Liver (tissue), 9 donors: ENCODE measurements around the gene SUSD4. TPM values are rescaled to one million over a fixed set of nuclear protein-coding genes. Genes with fewer than 3 reads are reported as not detected.

Source experiments
- DNase-seq: peaks from one replicate; pipeline ENCODE4 v3.0.0-alpha.2; 2017; ENCODE audit warnings: low spot score
- H3K27ac ChIP-seq, 2 donors: one replicate each; pipeline ENCODE4 v1.7.0; 2013; ENCODE audit warnings: inconsistent platforms in 2 of 2, low read length in 2 of 2, control low read depth in 1 of 2, low read depth in 1 of 2, mild to moderate bottlenecking in 1 of 2
- H3K27me3 ChIP-seq, 4 donors: one replicate each; pipeline versions ENCODE4 v1.6.1 to v1.7.0; 2013; ENCODE audit warnings: low read length in 3 of 4, inconsistent platforms in 1 of 4, mild to moderate bottlenecking in 1 of 4, moderate library complexity in 1 of 4; ENCODE audit not compliant: control insufficient read depth in 4 of 4, insufficient read depth in 4 of 4
- H3K36me3 ChIP-seq, 4 donors: one replicate each; pipeline versions ENCODE4 v1.6.1 to v1.7.0; 2013; ENCODE audit warnings: low read length in 3 of 4, mild to moderate bottlenecking in 3 of 4, low read depth in 1 of 4, moderate library complexity in 1 of 4; ENCODE audit not compliant: control insufficient read depth in 4 of 4, insufficient read depth in 3 of 4
- H3K4me1 ChIP-seq, 4 donors: one replicate each; pipeline versions ENCODE4 v1.6.1 to v1.7.0; 2013; ENCODE audit warnings: low read length in 3 of 4, mild to moderate bottlenecking in 3 of 4, moderate library complexity in 1 of 4; ENCODE audit not compliant: control insufficient read depth in 4 of 4, insufficient read depth in 4 of 4
- H3K4me3 ChIP-seq, 3 donors: one replicate each; pipeline versions ENCODE4 v1.6.1 to v1.7.0; 2013; ENCODE audit warnings: low read length in 3 of 3, control low read depth in 1 of 3, low read depth in 1 of 3, mild to moderate bottlenecking in 1 of 3
- H3K9ac ChIP-seq, 2 donors: one replicate each; pipeline ENCODE4 v1.7.0; 2013; ENCODE audit warnings: low read length in 2 of 2, mild to moderate bottlenecking in 2 of 2, moderate library complexity in 2 of 2, control low read depth in 1 of 2, low read depth in 1 of 2
- H3K9me3 ChIP-seq, 4 donors: one replicate each; pipeline versions ENCODE4 v1.6.1 to v1.7.0; 2013; ENCODE audit warnings: low read length in 3 of 4; ENCODE audit not compliant: control insufficient read depth in 4 of 4
- FOXA2 ChIP-seq: IDR thresholded peaks from 2 replicates; pipeline ENCODE4 v1.6.1; 2016; ENCODE audit warnings: antibody characterized with exemption
- HNF4A ChIP-seq, 2 donors: conservative IDR thresholded peaks; 2 replicates each; pipeline ENCODE4 v1.6.1; 2016; ENCODE audit warnings: antibody characterized with exemption in 2 of 2, mild to moderate bottlenecking in 2 of 2
- HNF4G ChIP-seq: IDR thresholded peaks from 2 replicates; pipeline ENCODE4 v1.6.1; 2016; ENCODE audit warnings: antibody characterized with exemption
- JUND ChIP-seq, 2 donors: IDR thresholded peaks; 2 replicates each; pipeline ENCODE4 v1.6.1; 2016; ENCODE audit warnings: antibody characterized with exemption in 2 of 2
- NR2F2 ChIP-seq: IDR thresholded peaks from 2 replicates; pipeline ENCODE4 v1.6.1; 2016; ENCODE audit warnings: antibody characterized with exemption
- RAD21 ChIP-seq, 2 donors: IDR thresholded peaks; 2 replicates each; pipeline ENCODE4 v1.6.1; 2016; ENCODE audit warnings: antibody characterized with exemption in 2 of 2, mild to moderate bottlenecking in 2 of 2
- RXRA ChIP-seq, 2 donors: IDR thresholded peaks; 2 replicates each; pipeline ENCODE4 v1.6.1; 2017 to 2018; ENCODE audit warnings: antibody characterized with exemption in 2 of 2, mild to moderate bottlenecking in 1 of 2
- SP1 ChIP-seq: IDR thresholded peaks from 2 replicates; pipeline ENCODE4 v1.6.1; 2018; ENCODE audit warnings: antibody characterized with exemption, mild to moderate bottlenecking
- TAF1 ChIP-seq: conservative IDR thresholded peaks from 2 replicates; pipeline ENCODE4 v1.6.1; 2016; ENCODE audit warnings: antibody characterized with exemption, mild to moderate bottlenecking
- YY1 ChIP-seq: IDR thresholded peaks from 2 replicates; pipeline ENCODE4 v1.6.1; 2016; ENCODE audit warnings: antibody characterized with exemption, mild to moderate bottlenecking
- WGBS: extraction: QIAGEN DNeasy Blood & Tissue Kit; methylation state at CpG from one replicate; pipeline ENCODE4 v1.1.7; 2013; 5-methylcytosine and 5-hydroxymethylcytosine counted together
- polyA plus RNA-seq, 2 donors: library from polyadenylated mRNA; stranded (reverse) in 1 of 2; unstranded in 1 of 2; fragments of 200-250 nt in 1 of 2; fragments of >200 nt in 1 of 2; fragmentation: Nextera tagmentation in 1 of 2; extraction: Ambion mirVana in 1 of 2; gene quantifications; one replicate each; pipeline versions ENCODE4 v1.2.1 to v1.2.3, GENCODE V29; 2013 to 2015
- total RNA-seq, 2 donors: library from RNA; depleted of rRNA; stranded (reverse); fragments of >200 nt; gene quantifications; one replicate each; pipeline ENCODE4 v1.2.3, GENCODE V29; 2014
- TF ChIP-seq, protein P1 (sequence below): IDR thresholded peaks from 2 replicates; pipeline ENCODE4 v1.6.1; 2016; ENCODE audit warnings: antibody characterized with exemption
- TF ChIP-seq, protein P2 (sequence below): IDR thresholded peaks from 2 replicates; pipeline ENCODE4 v1.6.1; 2016; ENCODE audit warnings: antibody characterized with exemption
- TF ChIP-seq, protein P3 (sequence below): IDR thresholded peaks from 2 replicates; pipeline ENCODE4 v1.6.1; 2016; ENCODE audit warnings: antibody characterized with exemption
- TF ChIP-seq, protein P4 (sequence below): IDR thresholded peaks from 2 replicates; pipeline ENCODE4 v1.6.1; 2016; ENCODE audit warnings: antibody characterized with exemption, mild to moderate bottlenecking
- donor health status: healthy.
- donor health status: healthy.
- donor health status: healthy.
- donor health status: healthy.
- donor health status: healthy.

The SUSD4 gene
- total and polyA plus RNA-seq, 4 donors = 1.1 to 3.8 (median 1.8) TPM

DNA sequence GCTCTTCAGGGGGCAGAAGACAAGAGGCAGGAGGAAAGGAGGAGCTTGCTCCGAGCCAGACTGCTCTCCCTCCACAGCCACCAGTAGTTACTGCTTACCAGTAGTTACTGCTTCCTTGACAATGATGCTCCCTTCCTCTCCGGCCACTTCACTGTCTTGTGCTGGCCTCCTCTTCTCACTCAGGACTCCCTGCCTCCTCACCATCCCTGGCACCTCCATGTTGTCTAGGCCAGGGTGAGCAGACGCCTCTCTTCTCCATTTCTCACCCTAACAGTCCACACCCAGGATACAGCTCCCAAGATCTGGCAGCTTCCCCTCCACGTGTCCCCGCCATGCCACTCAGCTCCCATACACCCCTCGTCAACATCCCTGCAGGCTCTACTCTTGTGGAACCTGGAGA is 138.5 kb downstream of the SUSD4 start:
- H3K4me3 ChIP-seq = no peak overlapping the region
- no peaks in the 10 kb centered on the region for H3K4me1 ChIP-seq
- no peaks in the 10 kb centered on the region for H3K9me3 ChIP-seq
- no peak overlapping the region for H3K9ac ChIP-seq
- 92% methylated on average over 6 of the region's 6 CpGs for WGBS
- TF ChIP-seq HNF4G = no peak
- TF ChIP-seq RXRA (IDR thresholded peaks at IDR 0.05) = no peak
- H3K36me3 ChIP-seq = no peaks in the 10 kb centered on the region
- H3K27ac ChIP-seq = no peak overlapping the region
- no peaks in the 10 kb centered on the region for H3K27me3 ChIP-seq
- DNase-seq = no peak

DNA sequence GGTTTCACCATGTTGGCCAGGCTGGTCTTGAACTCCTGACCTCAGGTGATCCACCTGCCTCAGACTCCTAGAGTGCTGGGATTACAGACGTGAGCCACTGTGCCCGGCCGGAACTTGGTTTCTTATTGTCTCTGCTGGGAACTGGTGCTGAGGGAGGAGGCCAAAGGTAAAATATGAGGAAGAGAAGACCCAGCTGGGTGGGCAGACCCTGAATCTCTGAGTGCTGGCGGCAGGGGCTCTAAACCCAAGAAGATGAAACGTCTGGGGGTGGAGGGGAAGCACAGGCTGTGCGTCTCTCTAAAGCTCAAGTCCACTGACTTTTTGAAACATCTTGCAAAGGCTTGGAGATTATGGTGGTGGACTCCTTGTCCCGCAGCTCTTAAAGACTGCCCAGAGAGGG is 138.9 kb downstream of the SUSD4 start:
- H3K27me3 ChIP-seq = no peaks in the 10 kb centered on the region
- TF ChIP-seq JUND (IDR thresholded peaks at IDR 0.05) (no peak), YY1 (no peak), RXRA (IDR thresholded peaks at IDR 0.05) (no peak), TAF1 (no peak)
- TF ChIP-seq, protein P1, sequence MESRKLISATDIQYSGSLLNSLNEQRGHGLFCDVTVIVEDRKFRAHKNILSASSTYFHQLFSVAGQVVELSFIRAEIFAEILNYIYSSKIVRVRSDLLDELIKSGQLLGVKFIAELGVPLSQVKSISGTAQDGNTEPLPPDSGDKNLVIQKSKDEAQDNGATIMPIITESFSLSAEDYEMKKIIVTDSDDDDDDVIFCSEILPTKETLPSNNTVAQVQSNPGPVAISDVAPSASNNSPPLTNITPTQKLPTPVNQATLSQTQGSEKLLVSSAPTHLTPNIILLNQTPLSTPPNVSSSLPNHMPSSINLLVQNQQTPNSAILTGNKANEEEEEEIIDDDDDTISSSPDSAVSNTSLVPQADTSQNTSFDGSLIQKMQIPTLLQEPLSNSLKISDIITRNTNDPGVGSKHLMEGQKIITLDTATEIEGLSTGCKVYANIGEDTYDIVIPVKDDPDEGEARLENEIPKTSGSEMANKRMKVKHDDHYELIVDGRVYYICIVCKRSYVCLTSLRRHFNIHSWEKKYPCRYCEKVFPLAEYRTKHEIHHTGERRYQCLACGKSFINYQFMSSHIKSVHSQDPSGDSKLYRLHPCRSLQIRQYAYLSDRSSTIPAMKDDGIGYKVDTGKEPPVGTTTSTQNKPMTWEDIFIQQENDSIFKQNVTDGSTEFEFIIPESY = no peak
- TF ChIP-seq, protein P2, sequence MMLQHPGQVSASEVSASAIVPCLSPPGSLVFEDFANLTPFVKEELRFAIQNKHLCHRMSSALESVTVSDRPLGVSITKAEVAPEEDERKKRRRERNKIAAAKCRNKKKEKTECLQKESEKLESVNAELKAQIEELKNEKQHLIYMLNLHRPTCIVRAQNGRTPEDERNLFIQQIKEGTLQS = no peak
- H3K4me3 ChIP-seq = no peak overlapping the region
- no peak for DNase-seq
- H3K4me1 ChIP-seq = no peaks in the 10 kb centered on the region
- no peak overlapping the region for H3K27ac ChIP-seq
- no peaks in the 10 kb centered on the region for H3K9me3 ChIP-seq
- H3K9ac ChIP-seq = no peak overlapping the region
- H3K36me3 ChIP-seq = no peaks in the 10 kb centered on the region
- WGBS = 93% methylated on average over 7 of the region's 7 CpGs

DNA sequence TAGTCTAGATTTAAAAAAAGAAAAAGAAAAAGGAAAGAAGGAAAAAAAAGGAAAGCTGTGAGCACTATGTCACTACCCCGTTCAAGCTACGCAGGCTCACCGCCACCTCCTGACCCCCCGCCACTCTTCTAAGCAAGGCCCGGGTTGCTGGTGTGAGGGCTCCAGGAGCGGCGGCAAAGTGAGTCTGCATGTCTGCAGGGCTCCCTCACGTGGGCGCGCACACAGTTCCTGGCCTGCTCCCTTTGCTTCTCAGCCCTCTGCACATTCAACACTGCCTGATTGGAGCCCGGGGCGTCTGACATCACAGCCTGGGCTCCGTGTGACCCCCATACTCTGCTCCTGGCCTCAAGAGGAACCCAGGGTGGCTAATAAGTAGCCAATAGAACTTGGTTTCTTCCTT is 139.5 kb downstream of the SUSD4 start:
- no peak for TF ChIP-seq FOXA2
- peak in 1 of 2 donors; percentile 36 for TF ChIP-seq RAD21 (IDR thresholded peaks at IDR 0.05)
- WGBS = 89% methylated on average over 13 of the region's 13 CpGs
- Histone ChIP-seq H3K36me3 (no peaks in the 10 kb centered on the region), H3K9ac (no peak overlapping the region), H3K9me3 (no peaks in the 10 kb centered on the region), H3K4me1 (no peaks in the 10 kb centered on the region), H3K27ac (no peak overlapping the region), H3K27me3 (no peaks in the 10 kb centered on the region), H3K4me3 (no peak overlapping the region)
- DNase-seq = no peak

DNA sequence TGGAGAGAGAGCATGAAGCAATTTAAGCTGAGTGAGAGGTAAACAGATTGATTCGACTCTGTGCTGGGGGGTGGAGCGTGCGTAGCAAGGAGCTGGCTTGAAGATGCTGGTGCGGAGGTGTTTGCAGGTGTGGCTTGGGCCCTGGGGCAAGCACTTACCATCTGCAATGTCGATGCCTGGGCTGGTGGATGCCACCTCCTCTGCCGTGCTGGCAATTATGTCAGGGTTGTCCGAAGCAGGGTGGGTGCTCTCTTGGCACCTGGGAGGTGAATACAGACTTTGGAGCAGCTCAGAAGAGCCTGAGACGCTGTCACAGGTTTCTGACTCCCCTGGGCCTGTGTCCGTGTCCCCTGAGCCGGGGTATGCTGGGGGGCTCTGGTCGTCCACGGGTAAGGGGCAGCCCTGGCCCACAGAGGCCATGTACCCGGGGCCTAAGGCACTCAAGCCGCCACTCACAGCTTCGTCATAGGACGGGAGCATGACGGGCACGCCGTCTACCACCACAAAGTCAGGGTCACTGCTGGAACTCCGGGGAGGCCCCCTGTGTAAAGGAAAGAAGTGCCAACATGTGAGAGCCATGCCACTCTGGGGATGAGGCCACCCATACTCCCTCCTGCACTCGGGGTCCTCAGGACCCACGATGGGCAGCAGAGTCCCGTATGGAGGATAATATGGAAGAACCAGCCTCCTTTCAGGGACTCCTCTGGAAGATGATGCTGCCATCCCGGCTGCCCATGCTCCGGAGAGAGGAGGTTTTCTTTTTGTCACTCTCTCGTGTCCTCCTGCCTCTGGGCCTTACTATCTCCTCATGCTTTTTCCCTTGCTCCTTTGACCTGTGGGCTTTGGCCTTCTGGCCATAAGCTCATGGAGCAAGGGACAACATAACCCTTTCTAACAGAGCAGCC is 140.6 kb downstream of the SUSD4 start:
- no peaks in the 10 kb centered on the region for H3K27me3 ChIP-seq
- H3K4me3 ChIP-seq = no peak overlapping the region
- no peak overlapping the region for H3K9ac ChIP-seq
- no peak overlapping the region for H3K27ac ChIP-seq
- DNase-seq = peak; percentile 14
- H3K36me3 ChIP-seq = no peaks in the 10 kb centered on the region
- no peaks in the 10 kb centered on the region for H3K4me1 ChIP-seq
- peaks cover 0 to 2% (median 0%) of the 10 kb centered on the region in 4 donors for H3K9me3 ChIP-seq
- 94% methylated on average over 26 of the region's 26 CpGs for WGBS
- TF ChIP-seq SP1 (no peak), HNF4A (conservative IDR thresholded peaks at IDR 0.05) (no peak), FOXA2 (no peak), YY1 (no peak), HNF4G (no peak), TAF1 (no peak), NR2F2 (no peak)
- TF ChIP-seq, protein P1 = no peak
- TF ChIP-seq, protein P3, sequence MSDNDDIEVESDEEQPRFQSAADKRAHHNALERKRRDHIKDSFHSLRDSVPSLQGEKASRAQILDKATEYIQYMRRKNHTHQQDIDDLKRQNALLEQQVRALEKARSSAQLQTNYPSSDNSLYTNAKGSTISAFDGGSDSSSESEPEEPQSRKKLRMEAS = no peak
- TF ChIP-seq, protein P4, sequence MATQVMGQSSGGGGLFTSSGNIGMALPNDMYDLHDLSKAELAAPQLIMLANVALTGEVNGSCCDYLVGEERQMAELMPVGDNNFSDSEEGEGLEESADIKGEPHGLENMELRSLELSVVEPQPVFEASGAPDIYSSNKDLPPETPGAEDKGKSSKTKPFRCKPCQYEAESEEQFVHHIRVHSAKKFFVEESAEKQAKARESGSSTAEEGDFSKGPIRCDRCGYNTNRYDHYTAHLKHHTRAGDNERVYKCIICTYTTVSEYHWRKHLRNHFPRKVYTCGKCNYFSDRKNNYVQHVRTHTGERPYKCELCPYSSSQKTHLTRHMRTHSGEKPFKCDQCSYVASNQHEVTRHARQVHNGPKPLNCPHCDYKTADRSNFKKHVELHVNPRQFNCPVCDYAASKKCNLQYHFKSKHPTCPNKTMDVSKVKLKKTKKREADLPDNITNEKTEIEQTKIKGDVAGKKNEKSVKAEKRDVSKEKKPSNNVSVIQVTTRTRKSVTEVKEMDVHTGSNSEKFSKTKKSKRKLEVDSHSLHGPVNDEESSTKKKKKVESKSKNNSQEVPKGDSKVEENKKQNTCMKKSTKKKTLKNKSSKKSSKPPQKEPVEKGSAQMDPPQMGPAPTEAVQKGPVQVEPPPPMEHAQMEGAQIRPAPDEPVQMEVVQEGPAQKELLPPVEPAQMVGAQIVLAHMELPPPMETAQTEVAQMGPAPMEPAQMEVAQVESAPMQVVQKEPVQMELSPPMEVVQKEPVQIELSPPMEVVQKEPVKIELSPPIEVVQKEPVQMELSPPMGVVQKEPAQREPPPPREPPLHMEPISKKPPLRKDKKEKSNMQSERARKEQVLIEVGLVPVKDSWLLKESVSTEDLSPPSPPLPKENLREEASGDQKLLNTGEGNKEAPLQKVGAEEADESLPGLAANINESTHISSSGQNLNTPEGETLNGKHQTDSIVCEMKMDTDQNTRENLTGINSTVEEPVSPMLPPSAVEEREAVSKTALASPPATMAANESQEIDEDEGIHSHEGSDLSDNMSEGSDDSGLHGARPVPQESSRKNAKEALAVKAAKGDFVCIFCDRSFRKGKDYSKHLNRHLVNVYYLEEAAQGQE = no peak
